Amygdala (tissue), 56 donors: ENCODE results near the gene XRCC3.

ENCODE experiments used
- DNase-seq, 56 donors: peaks; one replicate each; lab custom pipeline; 2025; lab: John Stamatoyannopoulos, UW

Gene XRCC3

GRCh38 chr14:103727313-103727980 is 12.2 kb upstream of the XRCC3 start:
- DNase-seq, result no peak

- DNase-seq, result no peak
Measured at GRCh38 chr14:103726474-103726873, 11.2 kb upstream of the XRCC3 start.

DNA sequence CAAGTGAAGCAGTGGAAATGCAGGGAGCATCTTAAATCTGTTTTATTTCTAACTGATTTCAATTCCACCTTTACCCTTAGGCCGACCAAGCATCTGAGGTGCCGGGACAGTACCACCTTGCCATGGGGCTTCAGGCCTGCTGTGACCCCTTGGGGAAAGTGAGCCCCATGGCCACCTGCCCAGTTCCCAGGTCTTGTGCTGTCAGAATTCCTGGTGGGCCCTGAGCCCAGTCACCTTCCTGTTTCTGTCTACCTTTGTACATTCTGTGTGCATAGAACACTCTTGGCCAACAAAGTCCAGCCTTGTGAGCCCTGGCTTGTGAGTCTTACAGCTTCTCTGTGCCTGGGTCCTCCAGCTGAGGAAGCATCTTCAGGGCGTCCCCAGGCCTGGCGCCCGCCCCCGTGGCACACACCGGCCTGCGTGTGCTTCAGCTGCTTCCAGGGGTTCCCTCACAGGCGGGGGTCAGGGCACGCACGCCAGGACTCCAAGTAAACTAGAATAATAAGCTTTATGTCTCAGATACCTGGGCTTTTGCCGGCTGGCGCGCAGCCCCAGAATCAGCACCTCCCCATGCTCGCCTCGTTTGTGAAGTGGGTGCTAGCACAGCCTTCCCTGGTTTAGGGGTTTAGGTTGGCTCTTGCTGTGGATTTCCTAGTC is 10.6 kb upstream of the XRCC3 start:
- no peak for DNase-seq

DNA sequence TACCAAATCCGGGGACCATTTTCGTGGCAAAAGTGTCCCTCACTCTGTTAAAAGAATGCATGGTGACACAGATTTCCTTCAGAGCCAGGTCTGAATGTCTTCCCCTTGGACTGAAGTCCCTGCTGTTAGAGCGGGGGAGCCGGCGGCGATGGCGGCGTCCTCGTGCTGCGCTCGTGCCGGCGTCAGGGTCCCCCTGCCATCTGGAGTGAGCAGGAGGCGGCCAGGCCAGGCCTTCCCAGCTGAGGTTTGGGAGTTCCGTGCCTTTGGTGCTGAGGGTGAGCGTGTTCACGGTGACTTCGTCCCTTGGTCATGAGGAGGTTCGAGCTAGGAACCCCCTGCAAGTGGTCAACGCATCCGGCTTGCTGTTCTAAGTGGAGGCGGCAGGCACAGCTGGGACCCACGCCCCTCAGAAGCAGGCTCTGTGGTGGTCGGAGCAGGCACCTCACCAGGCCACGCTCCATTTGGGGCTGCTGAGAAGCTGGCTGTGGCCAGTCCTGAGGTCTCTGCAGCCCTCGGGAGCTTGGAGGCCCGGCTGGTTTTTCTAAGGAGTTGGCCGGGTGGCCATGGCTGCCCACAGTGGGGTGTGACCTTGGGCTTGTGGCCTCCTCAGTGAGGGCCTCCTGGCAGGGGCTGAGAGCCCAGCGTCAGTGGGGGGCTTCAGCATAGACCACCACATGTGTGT is 9.9 kb upstream of the XRCC3 start:
- DNase-seq, result no peak

GRCh38 chr14:103724116-103724515 is 8.9 kb upstream of the XRCC3 start:
- DNase-seq, result peak in 44 of 56 donors; percentile 9 to 76 (median 50)

DNA sequence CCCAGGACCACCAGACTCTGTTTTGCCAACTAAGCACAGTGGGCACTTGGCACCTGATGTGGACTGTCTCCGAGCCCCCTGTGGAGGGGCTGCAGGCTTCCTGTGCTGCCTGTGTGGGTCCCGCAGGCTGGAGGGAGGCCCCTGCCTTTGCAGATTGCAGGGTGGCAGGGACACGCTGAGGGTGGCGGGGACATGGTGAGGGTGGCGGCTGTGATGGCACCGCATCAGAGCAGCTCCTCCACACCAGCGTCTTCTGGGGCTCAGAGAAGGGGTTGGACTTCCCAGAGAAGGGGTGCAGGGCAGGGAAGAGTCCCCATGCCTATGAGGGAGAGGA is 8.5 kb upstream of the XRCC3 start:
- DNase-seq, result no peak

- DNase-seq, result peak in 15 of 56 donors; percentile 14 to 72 (median 37)
Measured at GRCh38 chr14:103721334-103722120, 6.3 kb upstream of the XRCC3 start.

- no peak for DNase-seq
Measured at GRCh38 chr14:103719751-103720150, 4.5 kb upstream of the XRCC3 start.

- peak in 2 of 56 donors; percentile 26 to 33 for DNase-seq
Measured at GRCh38 chr14:103718572-103718971, 3.3 kb upstream of the XRCC3 start.

DNA sequence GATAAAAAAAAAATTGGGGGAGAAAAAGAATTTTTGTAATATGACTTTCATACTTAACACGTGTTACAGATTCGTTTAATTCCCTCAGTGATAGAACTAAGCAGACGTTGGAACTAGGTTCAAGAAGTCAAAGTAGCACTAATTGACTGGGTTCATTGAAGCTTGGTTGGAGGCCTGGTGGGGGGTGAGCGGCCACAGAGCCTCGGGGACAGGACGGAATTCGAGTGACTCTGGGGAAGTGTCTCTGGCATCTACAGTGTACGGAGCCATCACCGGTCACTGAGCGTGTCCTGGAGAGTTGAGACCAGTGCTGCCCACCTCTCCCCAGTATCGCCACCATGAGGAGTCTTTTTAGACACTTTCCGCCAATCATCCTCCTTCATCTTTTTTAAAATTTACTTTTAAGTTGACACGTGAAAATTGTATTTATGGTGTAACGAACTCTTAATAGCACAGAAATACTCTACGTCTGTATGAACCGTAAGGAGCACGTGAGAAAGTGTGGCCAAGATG is 1.7 kb upstream of the XRCC3 start:
- no peak for DNase-seq

DNA sequence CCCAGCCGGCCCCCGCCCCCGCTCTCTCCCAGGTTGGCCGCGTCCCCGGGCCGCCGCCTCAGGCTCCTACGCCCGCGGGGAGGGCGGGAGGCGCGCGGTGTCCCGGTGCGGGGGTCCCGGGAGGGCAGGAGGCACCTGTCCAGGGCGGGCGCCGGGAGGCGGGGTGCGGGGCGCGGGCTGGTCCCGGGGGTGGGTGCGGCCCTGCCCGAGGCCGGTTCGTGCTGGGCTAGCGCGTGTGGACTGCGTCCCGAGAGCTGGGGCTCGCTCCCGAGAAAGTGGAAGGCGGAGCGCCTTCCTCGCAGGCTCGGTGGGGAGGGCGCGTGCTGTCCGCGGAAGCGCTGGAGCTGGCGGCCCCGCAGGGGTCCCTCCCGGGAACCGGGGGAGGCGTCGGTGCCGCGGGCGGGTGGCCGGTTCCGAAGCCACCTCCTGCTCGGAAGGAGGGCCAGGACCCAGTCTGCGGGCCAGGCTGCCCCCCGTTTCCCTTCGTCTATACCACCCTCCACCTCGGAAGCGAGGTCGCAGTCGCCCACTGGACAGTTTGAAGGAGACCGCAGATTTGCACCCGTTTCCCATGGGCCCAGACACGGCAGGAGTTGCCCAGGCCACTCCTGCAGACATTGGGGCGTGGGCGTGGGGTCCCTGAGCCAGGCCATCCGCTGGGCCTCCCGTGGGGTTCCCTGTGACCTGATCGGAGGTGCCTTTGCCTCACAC is 995 bp upstream of the XRCC3 start:
- peak in 1 of 56 donors; percentile 61 for DNase-seq

DNA sequence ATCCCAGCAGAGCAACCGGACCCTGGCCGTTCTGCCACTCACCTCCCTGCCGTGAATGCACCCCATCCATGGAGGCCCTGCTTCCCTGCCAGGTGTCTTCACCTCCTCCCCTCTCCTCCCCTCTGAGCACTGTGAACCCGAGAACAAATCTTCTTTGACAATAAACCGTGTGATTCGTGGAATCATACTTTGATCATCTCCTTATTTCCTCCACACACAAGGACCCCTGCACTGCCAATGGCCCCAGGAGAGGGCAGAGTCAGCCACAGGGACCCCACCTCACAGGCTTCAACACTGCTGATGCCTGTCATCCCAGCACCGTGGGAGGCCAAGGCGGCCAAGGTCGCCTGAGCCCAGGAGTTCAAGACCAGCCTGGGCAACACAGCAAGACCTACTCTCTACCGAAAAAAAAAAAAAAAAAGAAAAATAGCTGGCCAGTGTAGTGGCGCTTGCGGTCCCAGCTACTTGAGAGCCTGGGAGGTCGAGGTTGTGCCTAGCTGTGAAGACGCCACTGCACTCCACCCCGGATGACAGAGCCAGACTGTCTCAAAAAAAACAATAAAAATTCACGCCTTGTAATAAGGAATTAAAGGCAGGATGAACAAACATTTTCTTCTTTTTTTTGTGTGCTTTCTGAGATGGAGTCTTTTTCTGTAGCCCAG is 1.1 kb downstream of the XRCC3 start:
- no peak for DNase-seq

GRCh38 chr14:103713304-103714062 is 1.8 kb downstream of the XRCC3 start:
- no peak for DNase-seq

DNA sequence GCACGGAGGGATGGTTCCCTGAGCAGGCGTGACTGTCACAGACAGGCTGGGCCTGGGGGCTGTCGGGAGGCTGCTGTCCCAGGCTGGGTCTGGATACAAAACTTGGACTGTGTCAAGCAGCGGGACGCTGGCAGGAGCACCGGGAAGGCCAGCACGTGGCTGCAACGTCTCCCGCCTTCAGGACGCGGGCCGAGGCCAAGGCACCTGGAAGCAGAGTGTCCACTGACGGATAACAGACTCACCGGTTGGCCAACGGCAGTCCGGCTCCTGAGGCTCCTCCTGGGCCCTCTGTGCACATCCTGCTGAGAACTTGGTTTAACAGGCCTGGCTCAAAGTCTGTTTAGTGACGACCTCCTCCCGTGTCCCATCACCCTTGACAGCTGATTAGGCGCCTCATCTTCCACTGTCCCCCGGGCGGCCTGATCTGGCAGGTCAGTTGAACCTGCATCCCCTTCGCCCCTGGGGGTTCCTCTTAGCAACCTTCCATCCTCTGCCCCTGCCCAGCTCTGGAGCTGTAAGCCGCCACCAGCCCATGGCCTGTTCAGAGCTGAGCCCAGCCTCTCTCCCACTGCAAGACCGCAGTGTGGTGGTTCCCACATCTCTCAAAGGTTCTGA is 2.5 kb downstream of the XRCC3 start:
- DNase-seq, result no peak

- DNase-seq, result peak in 31 of 56 donors; percentile 29 to 76 (median 53)
Measured at GRCh38 chr14:103711516-103712431, 3.5 kb downstream of the XRCC3 start.

DNA sequence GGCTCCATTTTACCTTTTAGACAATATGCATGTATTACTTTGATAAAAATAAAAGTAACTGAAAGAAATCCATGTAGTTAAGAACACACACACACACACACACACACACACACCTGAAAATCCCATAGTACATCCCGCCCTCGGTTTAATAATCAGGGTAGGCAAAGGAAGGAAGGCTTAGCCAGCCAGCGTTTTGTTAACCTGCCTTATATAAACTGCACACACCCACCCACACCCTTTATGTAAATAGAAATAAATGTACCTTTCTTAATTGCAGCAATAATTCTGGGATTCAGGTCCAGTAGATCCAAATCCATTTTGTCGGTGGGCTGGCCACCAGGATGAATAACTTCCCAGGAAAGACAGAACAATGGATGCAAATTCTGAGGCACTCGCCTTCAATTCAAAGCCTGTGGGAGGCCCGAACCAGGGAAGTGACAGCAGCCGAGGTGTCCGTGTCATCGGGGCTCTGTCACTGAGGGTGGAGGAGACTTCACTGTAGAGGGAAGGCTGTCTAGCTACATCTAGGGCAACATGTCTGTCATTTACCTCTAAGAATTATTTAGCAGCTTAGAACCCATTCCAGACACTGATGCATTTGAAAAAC is 4.4 kb downstream of the XRCC3 start:
- DNase-seq, result no peak

- DNase-seq, result no peak
Measured at GRCh38 chr14:103709814-103710213, 5.4 kb downstream of the XRCC3 start.
